Measurements from ENCODE around the gene ROCK2. TPM values are rescaled to one million over a fixed set of nuclear protein-coding genes. Genes with fewer than 3 reads are reported as not detected.

The ROCK2 gene
- total and polyA plus RNA-seq, 2 of the 13 experiments (the other 11 are each of a cell fraction or from before 2014, with no cell fraction given): 38.1 to 119 TPM

- TF ChIP-seq ZNF407 (CRISPR knock-in tag; IDR thresholded peaks at IDR 0.05; ENCODE audit: not compliant biosample characterization) (no peak), CTCF (CRISPR knock-in tag; IDR thresholded peaks at IDR 0.05) (no peak), ZNF674 (CRISPR knock-in tag; IDR thresholded peaks at IDR 0.05; ENCODE audit: low read depth) (no peak), ZSCAN29 (CRISPR knock-in tag; conservative IDR thresholded peaks at IDR 0.05) (peak; percentile 69; the same call in 1 of the 2 replicates), RARG (CRISPR knock-in tag; IDR thresholded peaks at IDR 0.05; ENCODE audit: low read depth) (no peak), MLLT10 (CRISPR knock-in tag; IDR thresholded peaks at IDR 0.05) (no peak), SNAPC2 (CRISPR knock-in tag; IDR thresholded peaks at IDR 0.05) (peak; percentile 88), ZFP41 (CRISPR knock-in tag; IDR thresholded peaks at IDR 0.05; ENCODE audit: borderline replicate concordance) (no peak), ZNF138 (CRISPR knock-in tag; IDR thresholded peaks at IDR 0.05; ENCODE audit: low read depth) (no peak), ARNTL (CRISPR knock-in tag; IDR thresholded peaks at IDR 0.05) (peak; percentile 97), CSRNP1 (CRISPR knock-in tag; IDR thresholded peaks at IDR 0.05) (0 out of 2 replicates have a peak, but pooled peaks have one; percentile 76), AGO2 (optimal IDR thresholded peaks at IDR 0.05; ENCODE audit: low read depth, low read length) (no peak), ZNF792 (CRISPR knock-in tag; IDR thresholded peaks at IDR 0.05) (peak; percentile 75), RXRB (CRISPR knock-in tag; IDR thresholded peaks at IDR 0.05; ENCODE audit: borderline replicate concordance) (peak; percentile 89), DBP (CRISPR knock-in tag; IDR thresholded peaks at IDR 0.05; ENCODE audit: not compliant biosample characterization) (no peak), ZNF451 (CRISPR knock-in tag; IDR thresholded peaks at IDR 0.05) (0 out of 2 replicates have a peak, but pooled peaks have one; percentile 60)
Measured at GRCh38 chr2:11370377-11371091, 26.1 kb upstream of the ROCK2 start (continued).

Data from HepG2 (cell line).